Vagina (tissue), 2 donors: Measurements from ENCODE around the gene CLDN34.

ENCODE experiments used
- CTCF ChIP-seq, 3 experiments: fragments of 450-650 bp in 2 of 3; fragments of 200-600 bp in 1 of 3; sonication (generic) in 1 of 3; IDR thresholded peaks; one replicate each; pipeline ENCODE4 v1.5.1; 2017 to 2019; ENCODE audit warnings: antibody characterized with exemption in 3 of 3, mild to moderate bottlenecking in 2 of 3, moderate library complexity in 2 of 3
- POLR2A ChIP-seq, 2 donors: fragments of 450-650 bp; IDR thresholded peaks; one replicate each; pipeline ENCODE4 v1.6.1; 2017; ENCODE audit warnings: antibody characterized with exemption in 2 of 2, mild to moderate bottlenecking in 2 of 2, moderate library complexity in 2 of 2
- POLR2AphosphoS5 ChIP-seq, 2 donors: sonication (generic); formaldehyde crosslinking; IDR thresholded peaks; one replicate each; pipeline ENCODE4 v1.9.0; 2017; ENCODE audit warnings: antibody characterized with exemption in 2 of 2, mild to moderate bottlenecking in 2 of 2, low read depth in 1 of 2; ENCODE audit not compliant: insufficient read depth in 1 of 2

- TF ChIP-seq CTCF (IDR thresholded peaks at IDR 0.05) (no peak), POLR2A (IDR thresholded peaks at IDR 0.05) (no peak), POLR2AphosphoS5 (IDR thresholded peaks at IDR 0.05; ENCODE audit: insufficient read depth in 1 of 2, low read depth in 1 of 2) (no peak)
These were observed 40.5 kb downstream of the CLDN34 start for GRCh38 chrX:10007621-10008020.
